H1 (cell line): ENCODE data around the gene CCDC12. TPM values are rescaled to one million over a fixed set of nuclear protein-coding genes. Genes with fewer than 3 reads are reported as not detected.

ENCODE experiments used
- CBX5 ChIP-seq: fragments of 300-800, 300-1000 bp; sonication (generic); IDR thresholded peaks from 2 replicates; pipeline ENCODE4 v1.7.1; 2016; ENCODE audit warnings: antibody characterized with exemption, low read length, low read depth
- EP300 ChIP-seq, 2 experiments: IDR thresholded peaks; 1 replicate in 1 of 2; 2 replicates in 1 of 2; pipeline ENCODE4 v1.6.1; 2011 to 2012; ENCODE audit warnings: low read depth in 2 of 2, low read length in 2 of 2, mild to moderate bottlenecking in 2 of 2, borderline replicate concordance in 1 of 2, inconsistent platforms in 1 of 2, moderate library complexity in 1 of 2
- KDM5A ChIP-seq: fragments of 200-600 bp; IDR thresholded peaks from 2 replicates; pipeline ENCODE4 v1.7.1; 2012; ENCODE audit warnings: mild to moderate bottlenecking, low read length, inconsistent platforms, mixed read lengths
- RBBP5 ChIP-seq: IDR thresholded peaks from 2 replicates; pipeline ENCODE4 v1.7.1; 2012; ENCODE audit warnings: low read depth, mild to moderate bottlenecking, inconsistent platforms, low read length, moderate library complexity, borderline replicate concordance
- RNF2 ChIP-seq: fragments of 200-900, 300-1000 bp; sonication (generic); IDR thresholded peaks from 2 replicates; pipeline ENCODE4 v1.7.1; 2016; ENCODE audit warnings: borderline replicate concordance, low read depth, mild to moderate bottlenecking, antibody characterized with exemption, low read length; ENCODE audit not compliant: poor library complexity, severe bottlenecking; ENCODE audit errors: missing control alignments
- TAF7 ChIP-seq: optimal IDR thresholded peaks from 2 replicates; pipeline ENCODE3; 2011; ENCODE audit warnings: low read depth, mild to moderate bottlenecking, inconsistent platforms, low read length, moderate library complexity, borderline replicate concordance
- polyA plus RNA-seq, 7 experiments: library from polyadenylated mRNA; depleted of rRNA in 3 of 7; stranded (reverse) in 5 of 7; unstranded in 2 of 7; fragments of >200 nt in 5 of 7; fragments of 200-250 nt in 2 of 7; gene quantifications; 1 replicate in 5 of 7; 2 replicates in 1 of 7; 4 replicates in 1 of 7; pipeline versions ENCODE4 v1.2.1 to v1.2.3, GENCODE V29; 2011 to 2013; ENCODE audit warnings: missing spikeins in 2 of 7, mixed read lengths in 2 of 7
- total RNA-seq: library from RNA; stranded (reverse); fragmentation: NEBNext Ultra II Directional; extraction: Animal tissue kit (Norgen Biotek cat#: 25700); gene quantifications from 2 replicates; pipeline ENCODE4 v1.2.1, GENCODE V29; 2021

Gene CCDC12
- total and polyA plus RNA-seq, 2 of the 8 experiments (the other 6 are each of a cell fraction or from before 2014, with no cell fraction given): 29.5 to 41.3 TPM

- TF ChIP-seq EP300 (IDR thresholded peaks at IDR 0.05; ENCODE audit: borderline replicate concordance in 1 of 2, low read depth in 2 of 2, low read length in 2 of 2) (no peak), TAF7 (no peak), RNF2 (no peak), KDM5A (no peak), RBBP5 (no peak), CBX5 (no peak)
Measured at GRCh38 chr3:46888705-46889104, 87.8 kb downstream of the CCDC12 start (continued).
